ENCODE results near the gene PDE8A.

- TF ChIP-seq CTCF (IDR thresholded peaks at IDR 0.05) (no peak), POLR2A (IDR thresholded peaks at IDR 0.05) (no peak)
Measured at GRCh38 chr15:85129881-85130280, 148.2 kb downstream of the PDE8A start.
